EH (cell line): ENCODE measurements around the gene ZIM2.

Experiments
- DNase-seq: peaks from one replicate; pipeline ENCODE4 v3.0.0-alpha.2; 2015; ENCODE audit warnings: low read depth

The ZIM2 gene

GRCh38 chr19:56808717-56809392, 31.7 kb downstream of the ZIM2 start:
- no peak for DNase-seq

- no peak for DNase-seq
These were observed 33.9 kb downstream of the ZIM2 start for GRCh38 chr19:56806639-56807038.

GRCh38 chr19:56778351-56778750, 62.2 kb downstream of the ZIM2 start:
- no peak for DNase-seq

GRCh38 chr19:56769650-56770049, 70.9 kb downstream of the ZIM2 start:
- DNase-seq: no peak

GRCh38 chr19:56765137-56765536, 75.4 kb downstream of the ZIM2 start:
- no peak for DNase-seq

- DNase-seq: no peak
These were observed 76.3 kb downstream of the ZIM2 start for GRCh38 chr19:56764196-56764695.

GRCh38 chr19:56760842-56761241, 79.7 kb downstream of the ZIM2 start:
- DNase-seq: no peak

- DNase-seq: no peak
These were observed 81.0 kb downstream of the ZIM2 start for GRCh38 chr19:56759531-56759930.

- no peak for DNase-seq
These were observed 89.4 kb downstream of the ZIM2 start for GRCh38 chr19:56751078-56751489.

GRCh38 chr19:56750658-56751057, 89.9 kb downstream of the ZIM2 start:
- no peak for DNase-seq

- DNase-seq: no peak
These were observed 92.1 kb downstream of the ZIM2 start for GRCh38 chr19:56748378-56748777.

- no peak for DNase-seq
These were observed 94.2 kb downstream of the ZIM2 start for GRCh38 chr19:56746367-56746766.

GRCh38 chr19:56740501-56740900, 100.0 kb downstream of the ZIM2 start:
- DNase-seq: no peak

- DNase-seq: no peak
These were observed 104.0 kb downstream of the ZIM2 start for GRCh38 chr19:56736571-56736970.

- no peak for DNase-seq
These were observed 107.5 kb downstream of the ZIM2 start for GRCh38 chr19:56732976-56733375.

- DNase-seq: no peak
These were observed 112.8 kb downstream of the ZIM2 start for GRCh38 chr19:56727677-56728076.

GRCh38 chr19:56725829-56726424, 114.6 kb downstream of the ZIM2 start:
- DNase-seq: no peak
